Cardiac muscle cell (in vitro differentiated cells and primary cell): ENCODE results near the gene GPC4. TPM values are rescaled to one million over a fixed set of nuclear protein-coding genes. Genes with fewer than 3 reads are reported as not detected.

Source experiments
- DNase-seq, 2 donors: peaks; one replicate each; pipeline versions ENCODE4 v3.0.0 to v3.0.0-alpha.2; 2010 to 2017; ENCODE audit warnings: low read depth in 1 of 2, low spot score in 1 of 2
- H3K27ac ChIP-seq: fragments of 200-600 bp; sonication (generic); 2 replicates; pipeline ENCODE4 v1.5.1; 2016
- H3K27me3 ChIP-seq: fragments of 200-600 bp; sonication (generic); 2 replicates; pipeline ENCODE4 v1.6.0; 2016; ENCODE audit warnings: control low read depth
- H3K36me3 ChIP-seq: fragments of 200-600 bp; sonication (generic); 2 replicates; pipeline ENCODE4 v1.5.1; 2016; ENCODE audit warnings: control low read depth
- H3K4me1 ChIP-seq: fragments of 200-600 bp; sonication (generic); 2 replicates; pipeline ENCODE4 v1.8.1; 2017; ENCODE audit warnings: low read depth, mild to moderate bottlenecking, mixed run types
- H3K4me3 ChIP-seq: fragments of 200-600 bp; sonication (generic); 2 replicates; pipeline ENCODE4 v1.5.1; 2016; ENCODE audit warnings: mild to moderate bottlenecking
- H3K9me3 ChIP-seq: fragments of 200-600 bp; sonication (generic); 2 replicates; pipeline ENCODE4 v1.5.1; 2017; ENCODE audit warnings: low read depth, mild to moderate bottlenecking, control low read depth
- CTCF ChIP-seq: IDR thresholded peaks from 2 replicates; pipeline ENCODE4 v1.5.1; 2012; ENCODE audit warnings: low read depth, mild to moderate bottlenecking, low read length
- polyA plus RNA-seq: library from polyadenylated mRNA; unstranded; fragments of >200 nt; fragmentation: Nextera tagmentation; extraction: Ambion mirVana; gene quantifications from 2 replicates; pipeline ENCODE4 v1.2.1, GENCODE V29; 2016
- total RNA-seq: library from RNA; depleted of rRNA; stranded (reverse); fragments of >200 nt; gene quantifications from 2 replicates; pipeline ENCODE4 v1.2.3, GENCODE V29; 2016

The GPC4 gene
- total and polyA plus RNA-seq, 2 experiments from 2014 or later, result 13.1 to 17.3 TPM

- H3K27ac ChIP-seq, result no peak overlapping the region
- no peak for TF ChIP-seq CTCF
- no peak for DNase-seq
- no peaks in the 10 kb centered on the region for H3K27me3 ChIP-seq
- no peaks in the 10 kb centered on the region for H3K9me3 ChIP-seq
- peaks cover 10% of the 10 kb centered on the region for H3K4me1 ChIP-seq
- H3K4me3 ChIP-seq, result no peak overlapping the region
- H3K36me3 ChIP-seq, result no peaks in the 10 kb centered on the region
These were observed 62.1 kb downstream of the GPC4 start for GRCh38 chrX:133353233-133353632.

GRCh38 chrX:133350751-133351150, 64.5 kb downstream of the GPC4 start:
- Histone ChIP-seq H3K4me1 (peaks cover 10% of the 10 kb centered on the region), H3K9me3 (no peaks in the 10 kb centered on the region), H3K27me3 (no peaks in the 10 kb centered on the region), H3K27ac (no peak overlapping the region), H3K4me3 (no peak overlapping the region), H3K36me3 (no peaks in the 10 kb centered on the region)
- DNase-seq, result peak in 1 of 2 donors; percentile 40
- TF ChIP-seq CTCF, result no peak

DNA sequence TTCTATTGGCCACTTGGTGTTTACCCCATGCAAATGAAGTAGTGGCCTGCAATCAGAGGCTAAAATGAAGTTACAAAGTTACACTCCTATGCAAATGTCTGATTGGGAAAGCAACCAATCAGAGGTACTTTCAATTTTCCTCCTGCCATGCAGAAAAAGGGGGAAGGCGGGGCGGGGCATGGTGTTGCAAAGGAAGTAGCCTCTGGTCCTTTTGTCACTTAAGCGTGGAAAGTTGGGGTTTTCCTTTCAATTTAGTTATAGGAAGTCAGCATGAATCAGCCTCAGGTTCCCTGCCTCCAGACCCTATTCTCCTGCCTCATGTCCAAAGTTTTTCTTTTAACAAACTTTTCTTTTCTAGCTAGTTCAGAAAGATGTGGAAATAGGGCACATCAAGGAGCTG, 69.3 kb downstream of the GPC4 start:
- Histone ChIP-seq H3K27ac (no peak overlapping the region), H3K9me3 (no peaks in the 10 kb centered on the region), H3K27me3 (no peaks in the 10 kb centered on the region), H3K4me3 (no peak overlapping the region), H3K36me3 (no peaks in the 10 kb centered on the region), H3K4me1 (no peaks in the 10 kb centered on the region)
- TF ChIP-seq CTCF, result no peak
- DNase-seq, result no peak

GRCh38 chrX:133339566-133339965, 75.7 kb downstream of the GPC4 start:
- Histone ChIP-seq H3K27ac (no peak overlapping the region), H3K4me3 (no peak overlapping the region), H3K36me3 (peaks cover 3% of the 10 kb centered on the region), H3K4me1 (no peaks in the 10 kb centered on the region), H3K27me3 (no peaks in the 10 kb centered on the region), H3K9me3 (no peaks in the 10 kb centered on the region)
- no peak for DNase-seq
- no peak for TF ChIP-seq CTCF

DNA sequence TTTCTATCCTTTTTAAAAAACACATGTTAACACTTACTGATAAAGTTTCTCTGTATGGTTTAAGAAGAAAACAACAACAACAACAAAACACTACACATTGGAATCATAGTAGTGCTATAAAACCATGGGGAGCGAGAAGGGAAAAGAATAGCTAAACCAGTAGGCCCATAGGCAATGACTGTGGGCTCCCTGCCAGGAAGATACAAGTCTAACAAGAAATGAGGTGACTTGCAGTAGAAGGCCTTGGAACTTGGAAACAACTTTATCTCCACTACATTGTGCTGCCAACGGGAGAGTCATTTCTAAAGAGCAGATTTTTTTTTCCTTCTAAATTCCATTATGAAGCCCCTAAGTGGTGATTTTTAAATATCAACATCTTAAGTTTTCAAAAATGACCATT, 78.0 kb downstream of the GPC4 start:
- DNase-seq, result no peak
- TF ChIP-seq CTCF, result no peak
- Histone ChIP-seq H3K4me1 (peaks cover 18% of the 10 kb centered on the region), H3K36me3 (peaks cover 3% of the 10 kb centered on the region), H3K9me3 (no peaks in the 10 kb centered on the region), H3K4me3 (no peak overlapping the region), H3K27me3 (no peaks in the 10 kb centered on the region), H3K27ac (no peak overlapping the region)

GRCh38 chrX:133335027-133335426, 80.3 kb downstream of the GPC4 start:
- Histone ChIP-seq H3K4me3 (no peak overlapping the region), H3K36me3 (peaks cover 3% of the 10 kb centered on the region), H3K27ac (no peak overlapping the region), H3K9me3 (no peaks in the 10 kb centered on the region), H3K4me1 (peaks cover 18% of the 10 kb centered on the region), H3K27me3 (no peaks in the 10 kb centered on the region)
- DNase-seq, result peak; percentile 36 to 61
- TF ChIP-seq CTCF, result peak; percentile 51
